Suprapubic skin (tissue), 4 donors: ENCODE data around the gene MAML2.

Source experiments
- CTCF ChIP-seq, 2 donors: fragments of 200-600 bp in 1 of 2; fragments of 450-650 bp in 1 of 2; sonication (generic) in 1 of 2; IDR thresholded peaks; one replicate each; pipeline ENCODE4 v1.5.1; 2016 to 2019; ENCODE audit warnings: antibody characterized with exemption in 2 of 2, mild to moderate bottlenecking in 1 of 2, moderate library complexity in 1 of 2
- EP300 ChIP-seq: sonication (generic); formaldehyde crosslinking; IDR thresholded peaks from one replicate; pipeline ENCODE4 v1.6.1; 2017; ENCODE audit warnings: antibody characterized with exemption
- POLR2A ChIP-seq, 2 donors: fragments of 450-650 bp; IDR thresholded peaks; one replicate each; pipeline ENCODE4 v1.6.1; 2017; ENCODE audit warnings: antibody characterized with exemption in 2 of 2, mild to moderate bottlenecking in 2 of 2, moderate library complexity in 2 of 2
- POLR2AphosphoS5 ChIP-seq, 3 donors: sonication (generic); formaldehyde crosslinking; IDR thresholded peaks; one replicate each; pipeline ENCODE4 v1.6.1; 2017; ENCODE audit warnings: antibody characterized with exemption in 3 of 3

GRCh38 chr11:96157517-96157873 lies 185.5 kb downstream of the MAML2 start:
- TF ChIP-seq CTCF (IDR thresholded peaks at IDR 0.05) (no peak), POLR2A (IDR thresholded peaks at IDR 0.05) (no peak), EP300 (no peak), POLR2AphosphoS5 (IDR thresholded peaks at IDR 0.05) (no peak)
